IMR-90 (cell line): ENCODE measurements around the gene FAM111A.

Experiments used
- CEBPB ChIP-seq: IDR thresholded peaks from 2 replicates; pipeline ENCODE4 v1.6.1; 2012; ENCODE audit warnings: low read depth, low read length, improper control_type of control experiment
- CHD1 ChIP-seq: IDR thresholded peaks from 2 replicates; pipeline ENCODE4 v1.6.1; 2012; ENCODE audit warnings: low read depth, low read length, improper control_type of control experiment
- CTCF ChIP-seq: conservative IDR thresholded peaks from 2 replicates; pipeline ENCODE4 v1.5.1; 2012; ENCODE audit warnings: mild to moderate bottlenecking, low read depth, low read length, improper control_type of control experiment
- ELK1 ChIP-seq: fragments of 150-350 bp; IDR thresholded peaks from 2 replicates; pipeline ENCODE4 v1.6.1; 2016; ENCODE audit warnings: low read depth, mild to moderate bottlenecking, low read length, moderate library complexity, borderline replicate concordance
- MAFK ChIP-seq: IDR thresholded peaks from 2 replicates; pipeline ENCODE4 v1.6.1; 2012; ENCODE audit warnings: low read depth, low read length, improper control_type of control experiment
- MXI1 ChIP-seq: IDR thresholded peaks from 2 replicates; pipeline ENCODE4 v1.6.1; 2012; ENCODE audit warnings: low read depth, mild to moderate bottlenecking, low read length, moderate library complexity, borderline replicate concordance
- POLR2A ChIP-seq: IDR thresholded peaks from 2 replicates; pipeline ENCODE4 v1.6.1; 2012; ENCODE audit warnings: mild to moderate bottlenecking, low read depth, low read length
- RAD21 ChIP-seq: IDR thresholded peaks from 2 replicates; pipeline ENCODE4 v1.6.1; 2012; ENCODE audit warnings: low read length, improper control_type of control experiment
- RCOR1 ChIP-seq: IDR thresholded peaks from 2 replicates; pipeline ENCODE4 v1.6.1; 2012; ENCODE audit warnings: mild to moderate bottlenecking, low read length, improper control_type of control experiment; ENCODE audit not compliant: insufficient replicate concordance
- RFX5 ChIP-seq: IDR thresholded peaks from 2 replicates; pipeline ENCODE4 v1.8.0; 2012; ENCODE audit warnings: low read depth, mild to moderate bottlenecking, low read length, moderate library complexity
- SMC3 ChIP-seq: fragments of 150-350 bp; IDR thresholded peaks from 2 replicates; pipeline ENCODE4 v1.6.1; 2016; ENCODE audit warnings: low read depth, mild to moderate bottlenecking, antibody characterized with exemption, low read length, moderate library complexity
- USF2 ChIP-seq: fragments of 150-350 bp; IDR thresholded peaks from 2 replicates; pipeline ENCODE4 v1.6.1; 2017; ENCODE audit warnings: mild to moderate bottlenecking, antibody characterized with exemption, low read length, low read depth

- no peak for TF ChIP-seq RAD21
- TF ChIP-seq CTCF = no peak
- no peak for TF ChIP-seq CEBPB
- no peak for TF ChIP-seq MAFK
- no peak for TF ChIP-seq ELK1
- no peak for TF ChIP-seq SMC3
- TF ChIP-seq POLR2A = no peak
- no peak for TF ChIP-seq CHD1
- TF ChIP-seq USF2 = no peak
- no peak for TF ChIP-seq MXI1
- no peak for TF ChIP-seq RFX5
- no peak for TF ChIP-seq RCOR1
Measured at GRCh38 chr11:59176330-59176729, 33.7 kb downstream of the FAM111A start.
